HG02798 (cell line): ENCODE data around the gene TCEA2.
"Not testable (repeated sequence)": the region's sequence is repeated elsewhere in the genome, so short reads cannot be mapped to it uniquely, and the experiment has no call there.

Experiments used
- ATAC-seq: cut with Tn5 transposase; IDR thresholded peaks from one replicate; pipeline ENCODE4 v1.9.1; 2021; ENCODE audit warnings: mild to moderate bottlenecking; ENCODE audit not compliant: unreplicated experiment, poor library complexity

TCEA2 gene

GRCh38 chr20:64088586-64088985 lies 25.6 kb downstream of the TCEA2 start:
- ATAC-seq: not testable (repeated sequence)

GRCh38 chr20:64090165-64090564 lies 27.2 kb downstream of the TCEA2 start:
- ATAC-seq: no peak

DNA sequence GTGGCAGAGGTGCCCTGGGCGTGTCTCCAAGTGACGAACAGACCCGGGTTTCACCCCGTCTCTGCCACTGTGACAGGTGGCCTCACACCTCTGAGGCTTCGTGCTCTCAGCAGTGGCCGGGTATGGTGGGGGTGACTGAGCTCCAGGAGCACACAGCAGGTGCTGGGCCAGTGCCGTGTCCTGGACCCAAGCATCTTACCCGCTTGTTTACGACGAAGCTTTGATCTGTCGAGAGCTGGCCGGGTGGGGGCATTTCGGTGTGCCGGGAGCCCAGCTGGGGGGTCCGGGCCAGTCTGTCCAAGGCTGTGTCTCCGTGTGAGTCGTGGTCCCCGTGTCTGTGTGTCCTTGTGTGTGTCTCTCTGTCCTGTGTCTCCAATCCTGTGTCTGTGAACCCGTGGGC lies 28.3 kb downstream of the TCEA2 start:
- ATAC-seq: no peak

GRCh38 chr20:64091770-64092169 lies 28.8 kb downstream of the TCEA2 start:
- ATAC-seq: no peak

DNA sequence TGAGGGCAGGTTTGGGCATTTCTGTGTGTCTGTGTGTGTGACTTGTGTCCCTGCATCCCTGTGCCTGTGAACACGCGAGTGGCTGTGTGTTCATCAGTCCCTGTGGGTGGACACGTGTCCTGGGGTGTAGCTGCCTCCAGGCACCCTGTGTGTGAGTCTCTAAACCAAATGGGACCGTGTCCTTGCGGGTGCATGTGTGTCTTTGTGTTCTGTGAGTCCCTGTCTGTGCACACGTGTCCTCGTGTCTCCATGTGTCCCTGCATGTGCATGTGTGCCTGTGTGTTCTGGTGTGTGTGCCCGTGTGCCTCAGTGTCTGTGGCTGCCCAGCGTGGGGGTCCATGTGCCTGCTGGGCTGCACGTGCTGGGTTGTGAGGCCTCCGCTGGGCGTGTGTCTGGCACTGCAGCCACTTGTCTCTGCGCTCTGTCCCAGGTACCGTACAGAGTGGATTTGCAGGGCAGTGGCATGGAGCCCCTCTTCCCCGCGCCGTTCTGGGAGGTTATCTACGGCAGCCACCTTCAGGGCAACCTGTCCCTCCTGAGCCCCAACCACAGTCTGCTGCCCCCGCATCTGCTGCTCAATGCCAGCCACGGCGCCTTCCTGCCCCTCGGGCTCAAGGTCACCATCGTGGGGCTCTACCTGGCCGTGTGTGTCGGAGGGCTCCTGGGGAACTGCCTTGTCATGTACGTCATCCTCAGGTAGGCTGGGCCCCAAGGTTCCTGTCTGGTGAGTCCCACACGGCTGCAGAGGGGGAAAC lies 29.4 kb downstream of the TCEA2 start:
- ATAC-seq: no peak

DNA sequence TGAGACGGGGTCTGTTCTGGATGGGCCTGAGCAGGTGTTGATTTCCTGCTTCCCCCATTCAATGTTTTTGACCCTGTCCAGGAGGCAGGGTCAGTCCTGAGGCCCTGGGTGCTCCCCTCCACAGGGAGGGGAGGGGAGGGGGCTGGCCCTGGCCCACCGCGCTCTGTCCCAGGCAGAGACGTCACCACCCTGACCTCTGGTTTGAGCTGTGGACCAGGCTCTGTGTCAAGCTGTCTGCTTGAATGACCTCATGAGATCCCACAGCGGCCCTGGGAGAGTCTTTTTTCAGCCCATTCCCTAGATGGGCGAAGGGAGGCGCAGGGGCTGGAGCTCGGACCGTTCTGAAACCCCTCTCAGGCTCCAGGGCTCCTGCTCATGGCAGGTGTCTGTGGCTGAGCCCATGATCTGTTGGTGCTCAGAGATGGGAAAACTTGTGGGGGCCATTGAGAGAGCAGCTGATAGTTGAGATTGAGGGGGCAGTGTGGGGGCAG lies 30.1 kb downstream of the TCEA2 start:
- no peak for ATAC-seq

- no peak for ATAC-seq
These were observed 32.5 kb downstream of the TCEA2 start for GRCh38 chr20:64095455-64095854.

GRCh38 chr20:64095927-64096326 lies 32.9 kb downstream of the TCEA2 start:
- ATAC-seq: no peak

DNA sequence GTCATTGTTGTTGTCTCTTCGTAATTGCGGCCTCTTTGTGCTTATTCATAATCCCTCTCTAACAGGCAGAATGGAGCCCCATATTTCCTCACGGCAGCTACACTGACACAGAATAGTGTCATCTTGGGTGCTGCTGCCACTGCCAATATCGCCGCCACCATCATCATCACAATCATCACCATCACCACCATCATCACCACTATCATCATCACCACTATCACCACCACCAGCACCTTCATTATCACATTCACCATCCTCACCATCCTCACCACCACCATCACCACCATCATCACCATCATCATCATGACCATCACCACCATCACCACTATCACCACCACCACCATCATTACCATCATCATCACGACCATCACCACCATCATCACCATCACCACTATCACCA lies 33.5 kb downstream of the TCEA2 start:
- no peak for ATAC-seq

DNA sequence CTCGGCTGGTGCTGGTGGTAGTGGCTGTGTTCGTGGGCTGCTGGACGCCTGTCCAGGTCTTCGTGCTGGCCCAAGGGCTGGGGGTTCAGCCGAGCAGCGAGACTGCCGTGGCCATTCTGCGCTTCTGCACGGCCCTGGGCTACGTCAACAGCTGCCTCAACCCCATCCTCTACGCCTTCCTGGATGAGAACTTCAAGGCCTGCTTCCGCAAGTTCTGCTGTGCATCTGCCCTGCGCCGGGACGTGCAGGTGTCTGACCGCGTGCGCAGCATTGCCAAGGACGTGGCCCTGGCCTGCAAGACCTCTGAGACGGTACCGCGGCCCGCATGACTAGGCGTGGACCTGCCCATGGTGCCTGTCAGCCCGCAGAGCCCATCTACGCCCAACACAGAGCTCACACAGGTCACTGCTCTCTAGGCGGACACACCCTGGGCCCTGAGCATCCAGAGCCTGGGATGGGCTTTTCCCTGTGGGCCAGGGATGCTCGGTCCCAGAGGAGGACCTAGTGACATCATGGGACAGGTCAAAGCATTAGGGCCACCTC lies 35.5 kb downstream of the TCEA2 start:
- no peak for ATAC-seq

DNA sequence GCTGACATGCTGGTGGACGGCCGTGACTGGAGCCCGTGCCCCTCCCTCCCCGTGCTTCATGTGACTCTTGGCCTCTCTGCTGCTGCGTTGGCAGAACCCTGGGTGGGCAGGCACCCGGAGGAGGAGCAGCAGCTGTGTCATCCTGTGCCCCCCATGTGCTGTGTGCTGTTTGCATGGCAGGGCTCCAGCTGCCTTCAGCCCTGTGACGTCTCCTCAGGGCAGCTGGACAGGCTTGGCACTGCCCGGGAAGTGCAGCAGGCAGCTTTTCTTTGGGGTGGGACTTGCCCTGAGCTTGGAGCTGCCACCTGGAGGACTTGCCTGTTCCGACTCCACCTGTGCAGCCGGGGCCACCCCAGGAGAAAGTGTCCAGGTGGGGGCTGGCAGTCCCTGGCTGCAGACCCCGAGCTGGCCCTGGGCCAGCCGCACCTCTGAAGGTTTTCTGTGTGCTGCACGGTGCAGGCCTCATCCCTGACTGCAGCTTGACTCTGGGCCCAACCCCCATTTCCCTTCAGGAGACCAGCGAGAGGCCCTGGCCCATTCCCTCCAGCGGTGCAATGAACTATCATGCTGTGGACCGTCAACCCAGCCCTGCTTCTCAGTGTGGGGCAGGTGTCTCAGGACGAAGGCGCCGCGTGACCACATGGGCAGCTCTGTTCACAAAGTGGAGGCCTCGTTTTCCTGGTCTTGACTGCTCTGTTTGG lies 36.2 kb downstream of the TCEA2 start:
- ATAC-seq: no peak

GRCh38 chr20:64099880-64100565 lies 37.0 kb downstream of the TCEA2 start:
- ATAC-seq: no peak

- ATAC-seq: no peak
These were observed 37.5 kb downstream of the TCEA2 start for GRCh38 chr20:64100566-64100888.

GRCh38 chr20:64100946-64101688 lies 38.1 kb downstream of the TCEA2 start:
- no peak for ATAC-seq

DNA sequence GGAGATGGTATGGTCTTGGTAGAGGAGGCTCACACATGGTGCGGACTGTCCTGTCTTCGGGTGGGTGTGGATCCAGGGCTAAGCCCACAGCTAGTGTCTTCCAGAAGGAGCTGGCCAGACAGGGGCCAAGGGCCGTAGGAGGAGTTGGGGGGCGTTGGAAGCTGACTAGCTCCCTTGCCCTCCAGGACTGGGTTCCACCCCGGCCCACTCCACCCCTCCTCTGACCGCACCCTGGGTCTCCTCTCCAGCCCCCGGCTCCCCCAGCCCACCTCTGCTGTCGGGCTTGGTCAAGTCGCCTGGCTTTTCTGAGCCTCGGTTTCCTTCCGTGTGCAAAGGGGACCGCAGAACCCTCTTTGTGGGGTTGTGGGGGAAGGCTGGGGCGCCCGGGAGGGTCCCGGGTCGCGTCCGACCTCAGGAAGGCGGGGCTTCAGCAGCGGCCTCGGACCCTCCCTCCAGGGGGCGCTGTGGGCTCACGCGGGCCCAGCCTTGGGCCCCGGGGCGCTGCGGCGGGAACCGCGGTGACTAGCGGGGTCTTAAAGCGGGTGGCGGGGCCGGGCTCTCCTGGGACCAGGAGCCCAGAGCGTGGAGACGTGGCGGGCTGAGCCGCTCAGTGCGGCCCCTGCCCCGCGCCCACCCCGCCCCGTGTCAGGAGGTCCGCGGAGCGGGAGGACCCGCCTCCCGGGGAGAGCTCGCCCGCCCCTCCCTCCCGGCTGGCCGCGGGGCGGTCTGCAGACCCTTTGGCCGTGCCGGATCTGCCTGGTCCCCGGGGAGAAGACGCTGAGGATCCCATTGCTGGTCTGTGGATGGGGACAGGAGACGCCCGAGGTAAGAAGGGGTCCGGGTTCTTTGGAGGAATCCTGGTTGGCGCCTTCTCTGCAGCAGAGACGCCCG lies 39.0 kb downstream of the TCEA2 start:
- peak; percentile 49 for ATAC-seq

DNA sequence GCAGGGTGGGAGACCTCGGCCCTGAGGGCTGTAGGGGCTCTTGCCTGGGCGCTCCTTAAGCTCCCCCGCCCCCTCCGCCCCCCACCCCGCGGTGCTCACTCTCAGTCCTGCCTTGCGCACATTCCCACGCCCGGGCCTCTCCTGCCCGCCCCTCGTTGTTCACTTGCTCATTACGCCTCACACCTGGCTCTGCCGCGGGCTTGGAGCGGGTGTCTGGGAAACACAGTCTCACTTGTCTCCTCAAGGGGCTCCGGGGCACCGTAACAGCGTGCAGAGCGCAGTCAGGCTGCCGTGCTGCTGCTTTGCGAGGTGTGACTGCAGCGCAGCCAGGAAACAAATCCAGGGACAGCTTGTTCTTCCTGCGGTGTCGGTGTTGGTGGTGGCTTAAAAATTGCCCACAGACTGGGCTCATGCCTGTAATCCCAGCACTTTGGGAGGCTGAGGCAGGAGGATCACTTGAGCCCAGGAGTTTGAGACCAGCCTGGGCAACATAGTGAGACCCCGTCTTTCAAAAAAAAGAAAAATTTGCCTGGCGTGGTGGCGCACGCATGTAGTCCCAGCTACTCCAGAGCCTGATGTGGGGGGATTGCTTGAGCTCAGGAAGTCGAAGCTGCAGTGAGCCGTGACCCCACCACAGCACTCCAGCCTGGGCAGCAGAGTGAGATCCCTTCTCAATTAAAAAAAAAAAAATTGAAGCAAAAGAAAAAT lies 39.8 kb downstream of the TCEA2 start:
- ATAC-seq: no peak

- no peak for ATAC-seq
These were observed 41.1 kb downstream of the TCEA2 start for GRCh38 chr20:64103871-64104666.
